GM19463 (cell line): ENCODE data around the gene PRKAR1B.
"Not testable (repeated sequence)": the region's sequence is repeated elsewhere in the genome, so short reads cannot be mapped to it uniquely, and the experiment has no call there.

ENCODE experiments used
- ATAC-seq: cut with Tn5 transposase; IDR thresholded peaks from one replicate; pipeline ENCODE4 v1.9.1; 2021; ENCODE audit warnings: mild to moderate bottlenecking, moderate library complexity; ENCODE audit not compliant: unreplicated experiment

Gene PRKAR1B

DNA sequence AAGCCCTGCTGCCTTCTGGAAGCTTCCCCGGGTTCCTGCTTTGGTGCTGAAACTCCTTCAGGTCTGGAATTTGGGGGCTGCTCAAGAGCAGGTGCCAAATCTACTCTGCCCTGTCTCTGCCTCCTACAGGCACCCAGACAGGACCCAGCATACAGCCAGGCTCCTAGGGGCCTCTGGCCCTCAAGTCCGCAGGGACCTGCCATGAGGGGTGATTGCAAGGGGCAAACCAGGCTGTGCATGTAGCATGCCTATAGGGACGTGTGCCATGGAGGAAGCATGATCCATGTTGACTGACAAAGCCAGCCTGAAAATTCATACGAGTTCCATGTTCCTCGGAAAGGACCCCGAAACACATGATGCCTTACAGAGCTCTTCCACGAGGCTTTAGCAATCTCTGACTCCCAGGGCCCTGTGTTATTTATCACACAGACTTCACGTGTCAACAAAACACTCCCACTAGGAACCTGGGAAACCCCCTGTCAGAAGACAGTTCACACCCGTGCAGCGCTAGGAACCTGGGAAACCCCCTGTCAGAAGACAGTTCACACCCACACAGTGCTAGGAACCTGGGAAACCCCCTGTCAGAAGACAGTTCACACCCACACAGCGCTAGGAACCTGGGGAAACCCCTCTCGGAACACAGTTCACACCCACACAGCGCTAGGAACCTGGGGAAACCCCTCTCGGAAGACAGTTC lies 75.9 kb downstream of the PRKAR1B start:
- ATAC-seq, result no peak

DNA sequence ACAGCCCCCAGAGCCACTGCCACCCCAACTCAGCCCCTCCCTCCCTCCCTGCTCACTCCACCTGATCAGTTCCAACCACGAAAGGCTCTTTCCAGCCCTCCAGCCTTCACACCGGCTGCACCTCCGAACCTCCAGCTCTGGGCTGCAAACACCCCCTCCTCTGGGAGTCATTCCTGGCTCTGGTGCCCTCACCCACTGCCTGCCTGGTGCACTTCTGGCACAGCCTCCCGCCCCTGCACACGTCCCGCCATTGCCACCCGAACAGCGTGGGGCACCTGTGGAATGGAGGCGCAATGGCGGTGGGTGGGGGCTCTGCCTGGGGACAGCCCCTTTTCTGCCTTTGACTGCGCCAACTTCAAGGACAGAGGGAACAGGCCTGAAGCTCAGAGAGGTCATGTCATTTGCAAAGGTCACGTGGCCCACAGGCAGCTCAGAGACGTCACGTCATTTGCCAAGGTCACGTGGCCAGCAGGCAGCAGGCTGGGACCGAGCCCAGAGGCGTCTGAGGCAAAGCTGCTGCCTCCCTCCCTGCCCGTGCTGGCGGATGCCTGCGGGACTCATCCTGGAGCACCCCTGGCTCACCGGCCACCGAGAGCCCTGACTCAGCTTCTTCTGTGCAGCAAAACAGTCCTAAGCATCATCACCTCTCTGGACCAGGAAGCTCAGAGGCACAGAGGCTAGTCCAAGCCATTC lies 76.6 kb downstream of the PRKAR1B start:
- ATAC-seq, result no peak

DNA sequence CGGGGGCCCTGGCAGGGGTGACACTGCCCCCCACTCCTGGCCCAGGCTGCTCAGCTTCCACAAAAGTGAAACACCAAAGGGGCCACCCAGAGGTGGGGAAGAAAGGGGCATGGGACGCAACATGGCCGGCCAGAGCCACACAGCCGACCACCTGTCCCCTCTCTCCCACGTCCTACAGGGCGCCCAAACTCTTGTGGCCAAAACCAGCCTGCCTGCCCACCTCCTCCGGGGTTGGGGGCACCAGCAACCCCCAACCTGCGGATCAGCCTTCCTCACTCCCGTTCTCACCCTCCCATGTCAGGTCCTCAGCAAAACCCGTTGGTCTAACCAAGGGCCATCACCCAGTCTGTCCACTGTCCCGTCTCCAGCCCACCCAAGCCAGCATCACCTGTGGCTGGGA lies 80.1 kb downstream of the PRKAR1B start:
- ATAC-seq, result no peak

GRCh38 chr7:646487-646886 lies 80.6 kb downstream of the PRKAR1B start:
- no peak for ATAC-seq

DNA sequence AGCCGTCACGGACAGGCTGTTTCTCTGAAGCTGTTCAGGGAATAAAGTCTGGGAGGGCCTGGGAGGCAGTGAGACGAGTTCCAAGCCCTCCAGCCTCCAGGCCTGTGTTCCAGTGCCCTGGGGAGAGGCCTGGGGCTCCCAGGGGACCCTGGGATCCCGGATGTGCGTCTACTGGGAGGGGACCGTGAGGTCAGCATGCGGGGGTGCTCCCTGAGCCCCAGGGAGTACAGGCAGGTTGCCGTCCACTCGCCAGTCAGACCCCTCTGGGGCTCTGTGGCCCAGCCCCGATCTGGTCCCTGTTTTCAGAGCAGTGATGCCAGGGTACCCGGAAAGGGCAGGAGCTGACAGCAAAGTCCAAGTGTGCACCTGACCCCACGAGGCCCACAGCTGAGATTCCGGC lies 81.5 kb downstream of the PRKAR1B start:
- ATAC-seq, result no peak

GRCh38 chr7:644381-645305 lies 82.4 kb downstream of the PRKAR1B start:
- no peak for ATAC-seq

- ATAC-seq, result no peak
These were observed 85.1 kb downstream of the PRKAR1B start for GRCh38 chr7:641966-642365.

- no peak for ATAC-seq
These were observed 85.8 kb downstream of the PRKAR1B start for GRCh38 chr7:641269-641671.

GRCh38 chr7:638256-639011 lies 88.6 kb downstream of the PRKAR1B start:
- no peak for ATAC-seq

DNA sequence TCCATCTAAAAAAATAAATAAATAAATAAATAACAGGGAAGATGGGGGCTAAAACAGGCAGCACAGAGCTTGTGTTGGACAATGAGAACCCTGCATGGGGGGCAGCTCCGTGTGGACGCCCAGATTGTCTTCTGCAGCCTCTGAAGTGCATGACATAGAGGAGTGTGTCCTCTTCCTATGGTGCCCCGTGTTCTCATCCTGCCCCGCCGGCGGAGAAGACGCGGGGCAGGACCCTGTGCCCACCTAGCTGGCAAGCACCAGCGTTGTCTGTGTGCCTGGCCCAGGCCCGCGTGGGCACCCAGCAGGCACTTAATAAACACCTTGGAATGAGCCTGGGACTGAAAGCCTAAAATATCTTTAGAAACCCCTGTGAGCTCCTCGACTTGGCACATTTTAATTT lies 89.3 kb downstream of the PRKAR1B start:
- no peak for ATAC-seq

DNA sequence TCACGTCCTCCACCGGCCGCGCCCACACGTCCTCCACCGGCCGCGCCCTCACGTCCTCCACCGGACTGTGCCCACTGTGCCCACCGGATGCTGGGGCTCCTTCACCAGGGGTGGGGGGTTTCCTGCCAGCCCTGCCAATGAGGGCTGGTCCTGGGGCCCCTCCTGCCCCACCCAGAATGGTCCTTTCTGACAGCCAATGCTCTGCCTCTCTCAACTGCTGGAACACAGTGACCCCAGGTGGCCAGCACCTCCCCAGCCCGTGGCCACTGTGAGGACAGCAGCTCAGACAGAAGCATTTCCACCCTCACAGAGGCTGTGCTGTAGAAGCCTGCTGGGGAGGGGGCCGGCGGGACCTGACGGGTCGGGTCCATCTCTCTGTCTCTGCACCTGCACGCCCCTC lies 90.7 kb downstream of the PRKAR1B start:
- ATAC-seq, result no peak

GRCh38 chr7:635687-636382 lies 91.2 kb downstream of the PRKAR1B start:
- ATAC-seq, result not testable (repeated sequence)

GRCh38 chr7:635227-635626 lies 91.9 kb downstream of the PRKAR1B start:
- no peak for ATAC-seq

- ATAC-seq, result no peak
These were observed 93.6 kb downstream of the PRKAR1B start for GRCh38 chr7:633381-634018.

GRCh38 chr7:632831-633210 lies 94.3 kb downstream of the PRKAR1B start:
- no peak for ATAC-seq

- no peak for ATAC-seq
These were observed 94.9 kb downstream of the PRKAR1B start for GRCh38 chr7:631964-632830.

DNA sequence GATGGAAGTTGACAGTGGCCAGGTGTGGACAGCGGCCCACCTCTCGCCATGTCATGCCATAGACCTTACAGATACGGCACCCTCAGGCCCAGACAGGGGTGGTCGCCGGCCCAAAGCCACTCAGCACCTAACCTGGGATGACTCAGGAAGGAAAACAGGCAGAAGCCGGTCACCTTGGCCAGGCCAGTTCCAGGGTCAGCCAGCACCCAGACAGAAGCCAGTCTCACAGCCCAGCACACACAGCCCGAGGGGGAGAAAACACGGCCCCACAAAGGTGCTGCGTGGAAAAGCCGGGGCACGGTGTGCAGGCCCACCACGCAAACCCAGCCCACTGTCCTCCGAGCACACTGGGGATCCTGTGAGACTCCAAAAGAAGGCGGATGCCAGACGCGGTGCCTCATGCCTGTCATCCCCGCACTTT lies 95.8 kb downstream of the PRKAR1B start:
- no peak for ATAC-seq

DNA sequence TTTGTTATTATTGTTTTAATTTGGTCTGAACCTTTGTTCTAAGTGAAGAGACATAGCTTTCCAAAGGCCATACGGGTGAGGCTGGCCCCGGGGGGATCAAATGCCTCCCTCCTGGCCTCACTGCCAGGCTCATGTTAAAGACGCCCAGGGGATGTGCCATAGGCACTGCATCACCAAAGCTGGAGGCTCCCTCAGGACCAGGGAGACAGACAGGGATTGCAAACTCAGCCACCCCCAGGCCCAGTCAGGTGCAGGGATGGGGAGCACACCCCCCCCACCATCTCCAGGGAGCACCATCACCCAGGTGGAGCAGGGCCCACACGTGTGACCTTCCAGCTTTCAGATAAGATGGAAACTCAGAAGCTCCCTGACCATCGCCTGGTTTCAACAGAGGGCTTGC lies 96.5 kb downstream of the PRKAR1B start:
- no peak for ATAC-seq

GRCh38 chr7:630111-630511 lies 97.0 kb downstream of the PRKAR1B start:
- no peak for ATAC-seq
